HepG2 (cell line): Measurements from ENCODE around the gene IRS1.

Experiments
- FIP1L1 ChIP-seq: fragments of 200-400 bp; formaldehyde crosslinking; IDR thresholded peaks from 2 replicates; pipeline ENCODE4 v1.6.1; 2018; ENCODE audit warnings: low read depth, mild to moderate bottlenecking, low read length, moderate library complexity, borderline replicate concordance; ENCODE audit not compliant: insufficient read depth
- RBAK ChIP-seq: sonication (generic); formaldehyde crosslinking; IDR thresholded peaks from 2 replicates; pipeline ENCODE4 v1.5.1; 2020; ENCODE audit warnings: mild to moderate bottlenecking, missing genetic modification reagents
- TF ChIP-seq, protein P1 (sequence below): sonication (generic); formaldehyde crosslinking; IDR thresholded peaks from 2 replicates; pipeline ENCODE4 v1.8.1; 2023; ENCODE audit warnings: missing genetic modification reagents, inconsistent platforms, borderline replicate concordance

DNA sequence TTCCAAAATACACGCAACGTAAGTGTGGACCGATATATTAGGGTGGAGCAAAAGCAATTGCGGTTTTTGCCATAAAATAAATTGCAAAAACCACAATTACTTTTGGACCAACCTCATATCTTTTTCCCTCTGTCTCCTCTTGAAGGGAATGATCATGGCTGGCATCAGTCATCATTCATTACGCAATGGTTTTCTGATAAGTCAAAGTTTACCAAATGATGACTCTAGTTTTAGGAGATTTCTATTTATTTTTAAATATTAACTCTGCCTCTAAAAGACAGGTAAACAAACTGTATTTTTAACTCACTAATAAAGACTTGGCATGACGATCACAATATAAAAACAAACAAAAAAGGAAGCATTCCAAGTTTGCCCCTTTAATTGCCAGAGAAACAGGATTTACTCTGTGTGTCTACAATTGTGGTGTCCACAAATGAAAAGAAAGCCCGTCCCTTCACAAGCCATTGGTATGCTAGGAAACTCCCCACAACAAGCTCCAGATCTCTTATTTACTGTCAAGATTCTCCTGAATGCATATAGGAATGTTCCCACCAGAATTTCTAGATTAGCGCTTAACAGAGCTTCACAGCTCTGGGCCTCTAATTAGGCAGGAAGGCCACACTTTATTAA, 61.3 kb downstream of the IRS1 start:
- TF ChIP-seq RBAK (CRISPR knock-in tag): no peak
- no peak for TF ChIP-seq FIP1L1
- TF ChIP-seq, protein P1, sequence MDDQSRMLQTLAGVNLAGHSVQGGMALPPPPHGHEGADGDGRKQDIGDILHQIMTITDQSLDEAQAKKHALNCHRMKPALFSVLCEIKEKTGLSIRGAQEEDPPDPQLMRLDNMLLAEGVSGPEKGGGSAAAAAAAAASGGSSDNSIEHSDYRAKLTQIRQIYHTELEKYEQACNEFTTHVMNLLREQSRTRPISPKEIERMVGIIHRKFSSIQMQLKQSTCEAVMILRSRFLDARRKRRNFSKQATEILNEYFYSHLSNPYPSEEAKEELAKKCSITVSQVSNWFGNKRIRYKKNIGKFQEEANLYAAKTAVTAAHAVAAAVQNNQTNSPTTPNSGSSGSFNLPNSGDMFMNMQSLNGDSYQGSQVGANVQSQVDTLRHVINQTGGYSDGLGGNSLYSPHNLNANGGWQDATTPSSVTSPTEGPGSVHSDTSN (CRISPR knock-in tag): no peak
